GM18511 (cell line): ENCODE measurements around the gene SLC16A11.

Source experiments
- ATAC-seq: cut with Tn5 transposase; IDR thresholded peaks from one replicate; pipeline ENCODE4 v1.9.1; 2021; ENCODE audit warnings: mild to moderate bottlenecking, moderate library complexity; ENCODE audit not compliant: unreplicated experiment

The SLC16A11 gene

DNA sequence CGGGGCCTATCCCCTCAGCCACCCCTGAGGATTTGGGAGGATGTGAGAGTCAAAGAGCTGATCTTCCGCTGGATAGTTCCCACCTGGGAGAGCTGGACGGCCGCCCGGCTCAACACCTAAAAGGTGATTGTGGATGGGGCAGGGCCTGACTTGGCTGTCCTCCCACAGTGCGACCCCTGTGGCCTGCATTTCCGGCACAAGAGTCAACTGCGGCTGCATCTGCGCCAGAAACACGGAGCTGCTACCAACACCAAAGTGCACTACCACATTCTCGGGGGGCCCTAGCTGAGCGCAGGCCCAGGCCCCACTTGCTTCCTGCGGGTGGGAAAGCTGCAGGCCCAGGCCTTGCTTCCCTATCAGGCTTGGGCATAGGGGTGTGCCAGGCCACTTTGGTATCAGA is 16.6 kb downstream of the SLC16A11 start:
- ATAC-seq = no peak

DNA sequence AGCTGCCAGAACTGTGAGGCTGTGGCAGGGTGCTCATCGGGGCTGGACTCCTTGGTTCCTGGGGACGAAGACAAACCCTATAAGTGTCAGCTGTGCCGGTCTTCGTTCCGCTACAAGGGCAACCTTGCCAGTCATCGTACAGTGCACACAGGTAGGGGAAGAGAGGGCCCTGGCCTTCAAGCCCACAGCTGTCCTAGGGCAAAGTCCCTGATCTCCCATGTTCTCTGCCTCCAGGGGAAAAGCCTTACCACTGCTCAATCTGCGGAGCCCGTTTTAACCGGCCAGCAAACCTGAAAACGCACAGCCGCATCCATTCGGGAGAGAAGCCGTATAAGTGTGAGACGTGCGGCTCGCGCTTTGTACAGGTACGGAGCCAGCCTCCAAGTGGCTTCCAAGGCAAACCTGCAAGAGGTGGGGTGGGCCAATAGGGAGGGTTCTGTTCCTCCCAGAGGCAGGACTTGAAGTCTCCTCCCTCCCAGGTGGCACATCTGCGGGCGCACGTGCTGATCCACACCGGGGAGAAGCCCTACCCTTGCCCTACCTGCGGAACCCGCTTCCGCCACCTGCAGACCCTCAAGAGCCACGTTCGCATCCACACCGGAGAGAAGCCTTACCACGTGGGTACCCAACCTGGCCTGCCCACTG is 17.3 kb downstream of the SLC16A11 start:
- no peak for ATAC-seq

DNA sequence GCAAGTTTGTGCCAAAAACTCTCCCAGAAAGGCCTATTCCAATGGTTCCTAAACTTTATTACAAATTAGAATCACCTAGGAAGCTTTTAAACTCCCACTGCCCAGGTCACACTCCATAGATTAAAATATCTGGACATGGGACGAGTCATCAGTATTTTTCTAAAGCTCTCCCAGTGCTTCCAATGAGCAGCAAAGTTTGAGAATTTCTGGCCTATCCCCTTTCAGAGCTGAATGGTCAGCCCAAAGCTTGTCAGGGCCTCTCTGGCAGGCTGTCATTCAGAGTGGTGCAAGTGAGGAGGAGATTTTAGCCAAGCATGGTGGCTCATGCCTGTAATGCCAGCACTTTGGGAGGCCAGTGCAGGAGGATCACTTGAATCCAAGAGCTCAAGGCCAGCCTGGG is 18.6 kb downstream of the SLC16A11 start:
- ATAC-seq = no peak

DNA sequence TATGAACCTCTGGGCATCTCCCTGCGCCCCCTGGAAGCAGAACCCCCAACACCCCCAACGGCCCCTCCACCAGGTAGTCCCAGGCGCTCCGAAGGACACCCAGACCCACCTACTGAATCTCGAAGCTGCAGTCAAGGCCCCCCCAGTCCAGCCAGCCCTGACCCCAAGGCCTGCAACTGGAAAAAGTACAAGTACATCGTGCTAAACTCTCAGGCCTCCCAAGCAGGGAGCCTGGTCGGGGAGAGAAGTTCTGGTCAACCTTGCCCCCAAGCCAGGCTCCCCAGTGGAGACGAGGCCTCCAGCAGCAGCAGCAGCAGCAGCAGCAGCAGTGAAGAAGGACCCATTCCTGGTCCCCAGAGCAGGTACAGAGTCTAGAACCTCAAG is 19.5 kb downstream of the SLC16A11 start:
- ATAC-seq = no peak

GRCh38 chr17:7023576-7024401 is 20.1 kb downstream of the SLC16A11 start:
- ATAC-seq = no peak

DNA sequence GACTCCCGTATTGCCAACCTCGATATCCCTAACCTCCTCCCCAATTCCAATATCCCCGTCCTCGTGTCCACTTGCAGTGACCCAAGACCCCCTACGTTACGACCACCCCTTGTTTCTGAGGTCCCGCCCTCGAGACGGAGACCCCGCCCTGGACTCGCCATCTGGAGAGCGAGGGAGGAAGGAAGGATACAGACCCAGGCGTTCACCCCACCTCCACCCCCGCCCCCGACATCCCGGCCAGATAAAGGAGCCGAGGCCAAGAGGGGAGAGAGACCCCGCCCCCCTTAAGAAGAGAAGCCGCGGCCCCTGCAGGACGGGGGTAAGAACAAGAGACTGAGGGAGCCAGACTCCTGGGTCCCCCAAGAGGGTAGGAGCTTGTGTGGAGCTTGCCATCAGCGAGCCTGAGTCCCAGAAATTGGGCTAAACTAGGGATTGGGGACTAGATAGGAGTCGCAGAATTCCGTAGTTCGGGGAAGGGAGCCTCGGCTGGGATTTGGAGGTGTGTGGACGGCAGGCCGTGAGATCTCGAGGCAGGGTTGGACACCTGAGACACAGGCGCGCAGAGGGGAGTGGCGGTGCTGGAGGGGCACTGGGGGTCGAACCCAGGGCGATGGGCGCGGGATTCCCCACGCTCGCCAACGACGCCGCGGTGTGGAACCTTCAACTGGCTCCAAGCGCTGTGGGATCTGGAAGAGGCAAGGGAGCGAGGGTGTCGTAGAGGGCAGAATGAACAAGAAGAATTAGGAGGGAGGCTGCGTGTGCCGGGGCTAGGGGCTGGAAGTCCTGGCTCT is 20.9 kb downstream of the SLC16A11 start, which contains the start of gene BCL6B:
Gene BCL6B (plus strand): TSS at position 270 of the 791 bp plus-strand sequence. CDS start 622 bp downstream, outside the sequence.
- ATAC-seq = no peak

DNA sequence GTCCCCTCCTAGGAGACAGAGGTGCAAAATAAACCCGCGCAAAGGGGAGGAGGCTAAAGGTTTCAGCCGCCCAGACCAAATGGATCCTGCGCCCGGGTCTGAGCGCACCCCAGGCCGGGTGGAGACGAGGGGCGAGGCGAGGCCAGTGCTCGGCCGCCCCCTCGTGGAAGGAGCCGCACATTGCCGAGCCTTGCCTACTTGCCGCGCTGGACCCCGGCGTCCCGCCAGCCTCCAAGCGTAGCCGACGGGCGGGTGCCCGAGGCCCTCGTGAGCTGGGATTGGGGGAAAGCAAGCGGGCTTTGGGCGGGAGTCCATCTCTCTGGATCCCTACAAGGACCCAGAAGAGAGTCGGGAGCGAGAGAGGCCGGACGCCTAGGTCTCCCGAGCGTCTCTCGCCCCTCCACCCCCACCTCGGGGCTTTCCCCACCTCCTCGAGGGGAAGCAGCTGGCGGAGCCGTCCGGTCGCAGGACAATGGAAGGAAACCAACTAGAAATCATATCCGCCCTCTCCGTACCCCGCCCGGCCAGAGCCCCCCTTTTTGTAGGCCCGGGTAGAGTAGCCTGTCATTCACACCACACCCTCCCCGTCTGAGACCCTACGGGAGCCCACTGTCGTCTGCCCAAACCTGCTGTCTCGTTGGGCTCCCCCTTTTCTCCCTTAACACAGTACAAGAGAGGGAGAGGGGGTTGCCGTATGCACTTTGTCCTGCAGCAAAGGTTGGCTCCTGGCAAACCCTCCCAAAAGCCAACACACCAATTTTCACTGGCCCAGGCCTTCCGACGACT is 21.7 kb downstream of the SLC16A11 start:
- ATAC-seq = peak; percentile 73

DNA sequence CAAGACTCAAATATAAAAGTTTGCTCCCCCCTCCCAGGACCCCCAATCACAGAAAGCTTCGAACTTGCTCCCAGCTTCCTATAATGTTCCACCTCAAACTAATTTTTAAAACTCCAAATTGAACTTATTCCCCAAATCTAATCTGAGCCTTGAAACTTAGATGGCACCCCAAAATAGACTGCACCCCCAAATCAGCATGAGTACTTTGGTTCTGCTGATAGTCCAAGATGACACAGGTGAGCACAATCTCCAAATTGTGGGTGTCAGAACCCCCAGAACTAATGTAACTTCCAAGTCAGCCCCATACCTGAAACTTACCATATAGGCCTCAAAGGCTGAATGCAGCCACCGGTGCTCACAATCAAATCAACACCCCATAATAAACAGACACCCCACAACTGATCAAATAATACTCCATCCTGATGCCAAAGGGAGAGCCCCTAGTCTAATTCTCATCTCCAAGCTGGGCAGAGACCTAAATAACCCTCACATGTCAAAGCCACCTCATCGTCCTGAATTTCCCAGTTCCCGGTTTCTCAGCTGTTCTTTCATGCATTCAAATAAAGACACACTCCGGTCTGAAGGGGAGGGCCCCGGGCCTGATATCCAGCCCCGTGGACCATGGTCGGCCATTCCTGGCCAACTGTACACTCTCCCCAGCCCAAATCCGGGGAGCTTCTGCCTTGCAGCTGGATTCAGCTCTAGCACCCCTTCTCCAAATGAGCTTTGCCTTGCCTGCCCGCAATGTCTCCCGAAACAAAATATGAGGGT is 22.8 kb downstream of the SLC16A11 start:
- ATAC-seq = no peak

DNA sequence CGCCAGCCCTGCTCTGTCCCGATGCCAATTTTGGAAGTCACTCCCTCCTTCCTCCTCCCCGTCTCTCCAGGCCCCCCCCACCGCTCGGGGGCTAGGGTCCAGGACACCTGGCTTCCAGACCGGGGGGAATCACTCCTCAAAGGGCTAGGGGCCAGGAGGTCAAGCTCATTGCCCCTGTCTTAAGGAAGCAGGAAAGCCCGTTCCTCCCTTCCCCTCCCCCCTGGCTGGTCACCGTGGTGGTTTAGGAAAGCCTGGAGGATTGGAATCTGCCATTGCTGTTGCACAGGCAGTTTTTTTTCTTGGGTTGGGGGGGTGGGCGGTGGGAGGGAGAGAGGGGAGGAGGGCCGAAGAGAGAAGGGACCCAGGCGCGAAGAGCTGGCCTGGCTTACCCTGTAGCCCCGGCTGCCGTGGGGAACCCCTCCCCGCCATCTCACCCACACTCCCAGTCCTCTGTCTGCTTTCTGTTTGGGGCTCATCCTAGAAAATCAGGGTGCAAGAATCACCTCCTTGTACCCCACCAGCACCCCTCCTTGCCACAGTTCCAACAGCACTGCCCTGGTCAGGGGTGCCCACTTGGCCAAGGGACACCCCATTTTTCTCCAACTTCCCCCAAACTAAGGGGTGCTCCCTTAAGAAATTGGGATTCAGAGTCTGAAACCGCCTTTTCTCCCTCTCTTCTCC is 23.9 kb downstream of the SLC16A11 start:
- ATAC-seq = no peak

DNA sequence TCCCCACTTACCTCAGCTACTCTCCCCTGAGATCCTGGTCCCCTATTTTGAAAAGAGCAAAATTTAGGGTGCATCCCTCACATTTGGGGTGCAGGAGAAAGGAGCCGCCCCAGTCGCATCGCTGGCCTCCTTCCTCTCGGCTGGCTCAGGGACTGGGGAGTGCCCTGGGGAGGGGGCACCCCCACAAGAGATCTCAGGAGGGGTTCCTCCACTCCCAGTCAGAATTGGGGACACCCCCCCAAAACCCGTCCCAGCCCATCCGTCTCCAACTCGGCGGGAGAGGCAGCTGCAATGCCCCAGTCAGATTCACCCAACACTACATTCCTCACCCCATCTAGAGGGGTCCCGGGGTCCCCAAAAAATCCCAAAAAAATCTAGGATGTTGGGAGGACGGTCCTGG is 24.5 kb downstream of the SLC16A11 start:
- ATAC-seq = no peak

GRCh38 chr17:7018331-7018964 is 25.4 kb downstream of the SLC16A11 start:
- no peak for ATAC-seq

DNA sequence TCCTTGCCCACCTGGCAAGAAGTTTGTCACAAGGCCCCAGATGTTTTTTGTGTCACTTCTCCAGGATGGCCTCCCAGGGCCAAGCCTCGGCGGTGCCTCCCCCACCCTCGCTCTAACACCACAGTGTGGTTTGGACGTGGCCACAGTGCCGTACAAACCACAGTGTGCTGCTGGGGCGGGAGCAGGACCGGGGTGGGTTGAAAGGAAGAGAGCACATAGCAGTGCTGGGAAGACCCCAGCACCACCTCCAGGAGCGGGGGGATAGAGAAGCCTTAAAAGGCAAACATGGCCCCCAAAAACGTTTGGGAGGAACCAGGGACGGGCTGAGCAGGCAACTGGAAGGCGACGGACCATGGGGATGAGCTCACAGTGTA is 26.1 kb downstream of the SLC16A11 start:
- no peak for ATAC-seq

DNA sequence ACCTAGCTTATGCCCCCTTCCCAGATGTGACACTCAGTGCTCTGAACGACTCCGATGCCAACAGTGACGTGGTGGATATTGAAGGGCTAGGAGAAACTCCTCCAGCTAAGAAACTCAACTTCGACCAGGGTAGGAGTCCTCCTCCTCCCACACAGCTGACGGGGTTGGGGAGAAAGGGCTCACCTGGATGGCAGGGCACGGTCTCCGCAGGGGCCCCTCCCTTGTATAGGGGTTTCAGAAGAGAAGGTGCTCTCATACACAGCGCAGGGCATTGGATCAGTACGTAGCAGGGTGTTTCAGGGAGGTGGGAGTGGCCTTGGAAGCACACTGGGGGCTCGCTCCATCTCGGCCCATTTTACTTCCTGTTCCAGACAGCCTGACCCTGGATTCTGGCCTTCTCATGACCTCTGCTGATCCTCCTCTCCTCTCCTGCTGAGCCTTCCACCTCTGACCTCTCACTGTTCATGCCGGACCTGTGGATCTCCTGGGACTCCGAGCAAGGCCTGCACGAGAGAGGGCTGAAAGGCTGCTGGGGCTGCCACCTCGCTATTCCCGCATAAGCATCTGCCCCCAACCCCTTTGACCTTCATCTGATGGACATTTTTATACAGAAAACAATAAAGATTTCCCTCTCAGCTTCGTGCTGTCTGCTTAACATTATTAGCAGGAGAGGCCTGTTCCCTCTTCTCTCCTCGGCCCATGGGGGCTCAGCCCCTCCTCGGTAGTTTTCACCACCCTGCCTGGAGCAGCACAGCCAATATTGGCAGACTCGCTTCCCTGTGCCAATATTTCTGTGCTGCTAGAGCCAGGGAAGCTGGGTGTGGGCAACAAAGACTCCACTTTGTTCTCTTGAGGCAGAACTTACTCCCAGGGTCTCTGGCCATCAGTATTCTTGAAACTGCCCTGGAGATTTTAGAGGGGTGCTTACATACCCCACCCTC is 26.7 kb downstream of the SLC16A11 start:
- no peak for ATAC-seq

DNA sequence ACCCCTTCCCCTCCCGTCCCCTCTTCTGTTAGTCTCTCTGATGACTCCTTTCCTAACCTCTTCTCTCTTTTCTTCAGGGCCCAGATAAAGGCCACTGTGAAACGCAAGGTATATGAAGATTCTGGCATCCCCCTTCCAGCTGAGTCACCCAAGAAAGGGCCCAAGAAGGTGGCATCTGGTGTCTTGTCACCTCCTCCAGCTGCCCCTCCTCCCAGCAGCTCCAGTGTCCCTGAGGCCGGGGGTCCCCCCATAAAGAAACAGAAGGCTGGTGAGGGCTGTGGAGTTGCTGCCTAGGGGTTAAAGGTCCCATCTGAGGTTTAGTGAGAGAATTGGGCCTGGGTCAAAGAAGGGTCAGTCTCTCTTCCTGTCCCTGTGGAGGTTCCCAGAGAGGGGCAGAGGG is 27.5 kb downstream of the SLC16A11 start:
- no peak for ATAC-seq

GRCh38 chr17:7014995-7015958 is 28.6 kb downstream of the SLC16A11 start:
- peak; percentile 16 for ATAC-seq

DNA sequence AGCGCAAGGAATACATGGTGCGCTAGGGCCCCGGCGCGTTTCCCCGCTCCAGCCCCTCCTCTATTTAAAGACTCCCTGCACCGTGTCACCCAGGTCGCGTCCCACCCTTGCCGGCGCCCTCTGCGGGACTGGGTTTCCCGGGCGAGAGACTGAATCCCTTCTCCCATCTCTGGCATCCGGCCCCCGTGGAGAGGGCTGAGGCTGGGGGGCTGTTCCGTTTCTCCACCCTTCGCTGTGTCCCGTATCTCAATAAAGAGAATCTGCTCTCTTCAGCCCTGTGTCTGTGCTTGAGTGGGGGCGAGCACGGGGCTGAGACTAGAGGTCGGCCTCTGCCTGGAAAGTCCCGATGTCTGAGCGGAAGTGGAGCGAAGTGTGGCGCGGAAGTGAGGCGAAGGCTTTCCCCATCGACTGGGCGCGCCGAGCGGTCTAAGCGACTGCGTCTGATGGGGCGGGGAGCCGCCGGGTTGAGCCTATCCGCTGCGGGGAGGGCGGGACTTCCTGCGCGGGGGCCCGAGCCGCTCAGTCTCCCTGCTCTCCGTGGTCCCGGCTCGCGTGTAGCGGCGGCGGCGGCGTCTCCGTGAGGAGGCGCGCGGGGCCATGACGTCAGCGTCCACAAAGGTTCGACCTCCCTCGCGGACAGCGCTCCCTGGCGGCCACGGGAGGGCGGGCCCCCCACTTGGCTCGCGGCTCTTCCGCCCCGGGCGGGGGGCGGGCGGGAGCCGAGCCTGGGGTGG is 29.5 kb downstream of the SLC16A11 start:
- ATAC-seq = peak; percentile 80
